HG03159 (cell line): Measurements from ENCODE around the gene CWC27.
"Not testable (repeated sequence)": the region's sequence is repeated elsewhere in the genome, so short reads cannot be mapped to it uniquely, and the experiment has no call there.

Experiments
- ATAC-seq: cut with Tn5 transposase; IDR thresholded peaks from one replicate; pipeline ENCODE4 v1.9.1; 2021; ENCODE audit warnings: mild to moderate bottlenecking, moderate library complexity; ENCODE audit not compliant: unreplicated experiment

Gene CWC27

GRCh38 chr5:64918083-64918482, 149.4 kb downstream of the CWC27 start:
- ATAC-seq = no peak

GRCh38 chr5:64921386-64921785, 152.7 kb downstream of the CWC27 start:
- ATAC-seq = no peak

- ATAC-seq = no peak
Measured at GRCh38 chr5:64923151-64923685, 154.5 kb downstream of the CWC27 start.

- no peak for ATAC-seq
Measured at GRCh38 chr5:64925123-64925522, 156.4 kb downstream of the CWC27 start.

- ATAC-seq = no peak
Measured at GRCh38 chr5:64929833-64930232, 161.1 kb downstream of the CWC27 start.

- no peak for ATAC-seq
Measured at GRCh38 chr5:64930672-64931318, 162.1 kb downstream of the CWC27 start.

GRCh38 chr5:64939422-64939771, 170.7 kb downstream of the CWC27 start:
- not testable (repeated sequence) for ATAC-seq

GRCh38 chr5:64939772-64940510, 171.2 kb downstream of the CWC27 start:
- ATAC-seq = no peak

GRCh38 chr5:64942460-64942859, 173.7 kb downstream of the CWC27 start:
- no peak for ATAC-seq

GRCh38 chr5:64944868-64945267, 176.1 kb downstream of the CWC27 start:
- ATAC-seq = no peak

- no peak for ATAC-seq
Measured at GRCh38 chr5:64947031-64947430, 178.3 kb downstream of the CWC27 start.

- ATAC-seq = no peak
Measured at GRCh38 chr5:64947801-64948200, 179.1 kb downstream of the CWC27 start.

- ATAC-seq = no peak
Measured at GRCh38 chr5:64949331-64949730, 180.6 kb downstream of the CWC27 start.

GRCh38 chr5:64952951-64953673, 184.4 kb downstream of the CWC27 start:
- no peak for ATAC-seq

- ATAC-seq = no peak
Measured at GRCh38 chr5:64954518-64954917, 185.8 kb downstream of the CWC27 start.

GRCh38 chr5:64958757-64959391, 190.1 kb downstream of the CWC27 start:
- ATAC-seq = no peak

- no peak for ATAC-seq
Measured at GRCh38 chr5:64963278-64963677, 194.5 kb downstream of the CWC27 start.

GRCh38 chr5:64968591-64969110, 199.9 kb downstream of the CWC27 start:
- no peak for ATAC-seq

GRCh38 chr5:64969578-64969977, 200.8 kb downstream of the CWC27 start:
- ATAC-seq = no peak

- ATAC-seq = no peak
Measured at GRCh38 chr5:64971513-64971912, 202.8 kb downstream of the CWC27 start.

GRCh38 chr5:64971990-64972389, 203.3 kb downstream of the CWC27 start:
- no peak for ATAC-seq
